ENCODE measurements around the gene TMEM178B. TPM values are rescaled to one million over a fixed set of nuclear protein-coding genes. Genes with fewer than 3 reads are reported as not detected.

TMEM178B gene
- total and polyA plus RNA-seq, 8 donors = 0.42 to 3.0 (median 2.1) TPM

GRCh38 chr7:141203586-141203985 is 129.7 kb downstream of the TMEM178B start:
- Histone ChIP-seq H3K4me3 (no peak overlapping the region), H3K4me1 (no peaks in the 10 kb centered on the region), H3K27me3 (no peaks in the 10 kb centered on the region), H3K36me3 (no peaks in the 10 kb centered on the region), H3K9me3 (no peaks in the 10 kb centered on the region), H3K27ac (no peak overlapping the region)
- FAIRE-seq (no peak), ATAC-seq (no peak), DNase-seq (no peak)
- intact Hi-C loops (cut with DNase I) = no loop called here
- TF ChIP-seq, protein P1, sequence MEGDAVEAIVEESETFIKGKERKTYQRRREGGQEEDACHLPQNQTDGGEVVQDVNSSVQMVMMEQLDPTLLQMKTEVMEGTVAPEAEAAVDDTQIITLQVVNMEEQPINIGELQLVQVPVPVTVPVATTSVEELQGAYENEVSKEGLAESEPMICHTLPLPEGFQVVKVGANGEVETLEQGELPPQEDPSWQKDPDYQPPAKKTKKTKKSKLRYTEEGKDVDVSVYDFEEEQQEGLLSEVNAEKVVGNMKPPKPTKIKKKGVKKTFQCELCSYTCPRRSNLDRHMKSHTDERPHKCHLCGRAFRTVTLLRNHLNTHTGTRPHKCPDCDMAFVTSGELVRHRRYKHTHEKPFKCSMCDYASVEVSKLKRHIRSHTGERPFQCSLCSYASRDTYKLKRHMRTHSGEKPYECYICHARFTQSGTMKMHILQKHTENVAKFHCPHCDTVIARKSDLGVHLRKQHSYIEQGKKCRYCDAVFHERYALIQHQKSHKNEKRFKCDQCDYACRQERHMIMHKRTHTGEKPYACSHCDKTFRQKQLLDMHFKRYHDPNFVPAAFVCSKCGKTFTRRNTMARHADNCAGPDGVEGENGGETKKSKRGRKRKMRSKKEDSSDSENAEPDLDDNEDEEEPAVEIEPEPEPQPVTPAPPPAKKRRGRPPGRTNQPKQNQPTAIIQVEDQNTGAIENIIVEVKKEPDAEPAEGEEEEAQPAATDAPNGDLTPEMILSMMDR (IDR thresholded peaks at IDR 0.05) = no peak
- 46 to 52% methylated on average over 4 of the region's 4 CpGs for WGBS, 2 donors

GRCh38 chr7:141207661-141208060 is 133.8 kb downstream of the TMEM178B start:
- ATAC-seq (no peak), DNase-seq (no peak), FAIRE-seq (no peak)
- H3K4me1 ChIP-seq = no peaks in the 10 kb centered on the region
- no peaks in the 10 kb centered on the region for H3K36me3 ChIP-seq
- TF ChIP-seq, protein P1 (IDR thresholded peaks at IDR 0.05) = no peak
- no peaks in the 10 kb centered on the region for H3K27me3 ChIP-seq
- no peak overlapping the region for H3K27ac ChIP-seq
- no peak overlapping the region for H3K4me3 ChIP-seq
- H3K9me3 ChIP-seq = no peaks in the 10 kb centered on the region
- WGBS, 2 donors = 83 to 90% methylated on average over 3 of the region's 3 CpGs
- intact Hi-C loops (cut with DNase I) = no loop called here

- H3K27ac ChIP-seq = no peak overlapping the region
- FAIRE-seq = no peak
- intact Hi-C loops (cut with DNase I) = no loop called here
Observed at GRCh38 chr7:141208539-141208938, 134.7 kb downstream of the TMEM178B start.

DNA sequence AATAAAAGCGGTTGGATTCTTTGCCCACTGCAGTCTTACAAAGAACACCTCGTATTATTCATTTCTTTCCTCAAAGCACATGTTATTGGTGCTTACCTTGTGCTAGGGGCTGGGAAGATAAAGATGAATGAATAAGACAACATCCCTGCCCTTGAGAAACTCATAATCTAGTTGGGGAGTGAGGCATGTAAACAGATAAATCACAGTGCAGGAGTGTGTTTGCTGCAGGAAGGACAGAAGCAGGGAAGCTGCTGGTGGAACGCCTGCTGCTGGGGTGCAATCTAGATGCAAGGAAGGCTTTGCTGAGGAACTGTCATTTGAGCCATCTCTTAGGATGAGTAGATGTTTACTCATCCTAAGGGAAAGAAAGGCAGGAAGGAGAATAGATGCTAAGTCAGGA is 135.6 kb downstream of the TMEM178B start:
- Histone ChIP-seq H3K27me3 (no peaks in the 10 kb centered on the region), H3K27ac (no peak overlapping the region), H3K9me3 (no peaks in the 10 kb centered on the region), H3K4me1 (no peaks in the 10 kb centered on the region), H3K36me3 (no peaks in the 10 kb centered on the region), H3K4me3 (no peak overlapping the region)
- TF ChIP-seq, protein P1 (IDR thresholded peaks at IDR 0.05) = no peak
- WGBS, 2 donors = 62 to 67% methylated on average over 3 of the region's 3 CpGs
- no peak for ATAC-seq
- no peak for FAIRE-seq
- no peak for DNase-seq
- intact Hi-C loops (cut with DNase I) = no loop called here

More at GRCh38 chr7:141208539-141208938, 134.7 kb downstream of the TMEM178B start:
- DNase-seq = no peak
- no peaks in the 10 kb centered on the region for H3K36me3 ChIP-seq
- no peaks in the 10 kb centered on the region for H3K9me3 ChIP-seq
- H3K27me3 ChIP-seq = no peaks in the 10 kb centered on the region
- 57 to 74% methylated on average over 3 of the region's 3 CpGs for WGBS, 2 donors
- no peak overlapping the region for H3K4me3 ChIP-seq
- TF ChIP-seq, protein P1 (IDR thresholded peaks at IDR 0.05) = no peak
- ATAC-seq = peak in 2 of 4 donors; percentile 43 to 47
- H3K4me1 ChIP-seq = no peaks in the 10 kb centered on the region

- no peaks in the 10 kb centered on the region for H3K4me1 ChIP-seq
- TF ChIP-seq, protein P1 (IDR thresholded peaks at IDR 0.05) = no peak
- intact Hi-C loops (cut with DNase I) = no loop called here
- WGBS, 2 donors = 62 to 83% methylated on average over 2 of the region's 2 CpGs
- H3K9me3 ChIP-seq = no peaks in the 10 kb centered on the region
- no peak overlapping the region for H3K4me3 ChIP-seq
- DNase-seq (no peak), FAIRE-seq (no peak), ATAC-seq (no peak)
- no peak overlapping the region for H3K27ac ChIP-seq
- H3K36me3 ChIP-seq = no peaks in the 10 kb centered on the region
- no peaks in the 10 kb centered on the region for H3K27me3 ChIP-seq
Observed at GRCh38 chr7:141210862-141211261, 137.0 kb downstream of the TMEM178B start.
